ENCODE data around the gene CRYBG1. TPM values are rescaled to one million over a fixed set of nuclear protein-coding genes. Genes with fewer than 3 reads are reported as not detected.
"Not testable (repeated sequence)": the region's sequence is repeated elsewhere in the genome, so short reads cannot be mapped to it uniquely, and the experiment has no call there.

CRYBG1 gene
- polyA plus RNA-seq, 1 donor (not counting 4 experiments of a cell fraction or from before 2014, with no cell fraction given) = 54.7 TPM

GRCh38 chr6:106547601-106548453 lies 187.3 kb downstream of the CRYBG1 start:
- Histone ChIP-seq H3K9ac (ENCODE audit: control insufficient read depth, extremely low read depth, insufficient read depth, low read length) (peak overlapping the region; percentile 60), H3K36me3 (ENCODE audit: control insufficient read depth in 2 of 2, extremely low read depth in 1 of 2, insufficient read depth in 2 of 2, low read length in 2 of 2) (peaks cover 18 to 41% of the 10 kb centered on the region in 2 experiments), H4K20me1 (ENCODE audit: control insufficient read depth, extremely low read depth, insufficient read depth, low read length) (no peaks in the 10 kb centered on the region), H2AFZ (ENCODE audit: control insufficient read depth, low read length) (no peak overlapping the region), H3K27me3 (ENCODE audit: control insufficient read depth, extremely low read depth, insufficient read depth, low read length) (no peaks in the 10 kb centered on the region), H3K9me3 (ENCODE audit: control insufficient read depth, low read depth, low read length) (no peaks in the 10 kb centered on the region), H3K4me3 (ENCODE audit: control insufficient read depth in 2 of 3, extremely low read depth in 1 of 3, insufficient read depth in 2 of 3, low read depth in 1 of 3, low read length in 3 of 3) (peak overlapping the region in 1 of 3 experiments; percentile 11), H3K79me2 (ENCODE audit: control insufficient read depth, insufficient read depth, low read length) (peaks cover 16% of the 10 kb centered on the region), H3K27ac (ENCODE audit: control insufficient read depth, insufficient read depth, low read length) (peak overlapping the region; percentile 94), H3K4me2 (ENCODE audit: control insufficient read depth, extremely low read depth, insufficient read depth, low read depth, low read length) (peak overlapping the region; percentile 64), H3K9me1 (ENCODE audit: control insufficient read depth, extremely low read depth, insufficient read depth, low read length) (no peaks in the 10 kb centered on the region), H3K4me1 (ENCODE audit: control insufficient read depth, extremely low read depth, insufficient read depth, low read length) (peaks cover 33% of the 10 kb centered on the region)
- FAIRE-seq = peak; percentile 97
- dilution Hi-C loops (cut with MboI; ENCODE audit: extremely low pct_ligation_motif_present, low sequenced_read_pairs) = no loop called here
- TF ChIP-seq EZH2 (IDR thresholded peaks at IDR 0.05; ENCODE audit: low read length) = no peak
- TF ChIP-seq CTCF (optimal IDR thresholded peaks at IDR 0.05 in 1 of 3, IDR thresholded peaks at IDR 0.05 in 1 of 3, conservative IDR thresholded peaks at IDR 0.05 in 1 of 3; ENCODE audit: extremely low read depth in 1 of 3, insufficient read depth in 2 of 3, low read length in 3 of 3) = no peak
- peak; percentile 88 for DNase-seq (ENCODE audit: low read depth, low spot score)

- H3K9me3 ChIP-seq (ENCODE audit: control insufficient read depth, low read depth, low read length); H3K4me3 ChIP-seq (ENCODE audit: control insufficient read depth in 2 of 3, extremely low read depth in 1 of 3, insufficient read depth in 2 of 3, low read depth in 1 of 3, low read length in 3 of 3); H3K4me2 ChIP-seq (ENCODE audit: control insufficient read depth, extremely low read depth, insufficient read depth, low read depth, low read length); H2AFZ ChIP-seq (ENCODE audit: control insufficient read depth, low read length); DNase-seq (ENCODE audit: low read depth, low spot score); dilution Hi-C loops (cut with MboI; ENCODE audit: extremely low pct_ligation_motif_present, low sequenced_read_pairs); H3K27me3 ChIP-seq (ENCODE audit: control insufficient read depth, extremely low read depth, insufficient read depth, low read length); H4K20me1 ChIP-seq (ENCODE audit: control insufficient read depth, extremely low read depth, insufficient read depth, low read length); H3K9me1 ChIP-seq (ENCODE audit: control insufficient read depth, extremely low read depth, insufficient read depth, low read length); FAIRE-seq; H3K9ac ChIP-seq (ENCODE audit: control insufficient read depth, extremely low read depth, insufficient read depth, low read length): not testable (repeated sequence)
- H3K79me2 ChIP-seq (ENCODE audit: control insufficient read depth, insufficient read depth, low read length) = peaks cover 16% of the 10 kb centered on the region
- H3K27ac ChIP-seq (ENCODE audit: control insufficient read depth, insufficient read depth, low read length) = peak overlapping the region; percentile 3
- H3K4me1 ChIP-seq (ENCODE audit: control insufficient read depth, extremely low read depth, insufficient read depth, low read length) = peaks cover 33% of the 10 kb centered on the region
- peaks cover 16 to 42% of the 10 kb centered on the region in 2 experiments for H3K36me3 ChIP-seq (ENCODE audit: control insufficient read depth in 2 of 2, extremely low read depth in 1 of 2, insufficient read depth in 2 of 2, low read length in 2 of 2)
These were observed 188.5 kb downstream of the CRYBG1 start for GRCh38 chr6:106548926-106549455.
